Nephron progenitor cell (in vitro differentiated cells): ENCODE results near the gene SHROOM3.

Experiments
- DNase-seq: peaks from one replicate; pipeline ENCODE4 v3.0.0; 2021
- H3K27ac Mint-ChIP-seq: 2 replicates; pipeline ENCODE4 v1.8.0; 2021; ENCODE audit warnings: mild to moderate bottlenecking, moderate library complexity, mixed read lengths
- H3K27me3 Mint-ChIP-seq: 2 replicates; pipeline ENCODE4 v1.8.0; 2021; ENCODE audit warnings: mild to moderate bottlenecking, low read depth, mixed read lengths; ENCODE audit not compliant: poor library complexity
- H3K36me3 Mint-ChIP-seq: 2 replicates; pipeline ENCODE4 v1.8.0; 2021; ENCODE audit warnings: low read depth, mixed read lengths
- H3K4me1 Mint-ChIP-seq: 2 replicates; pipeline ENCODE4 v1.8.0; 2021; ENCODE audit warnings: mixed read lengths
- H3K4me3 Mint-ChIP-seq: 2 replicates; pipeline ENCODE4 v1.8.0; 2021; ENCODE audit warnings: mild to moderate bottlenecking, moderate library complexity, mixed read lengths
- H3K9me3 Mint-ChIP-seq: 2 replicates; pipeline ENCODE4 v1.8.0; 2021; ENCODE audit warnings: mild to moderate bottlenecking, moderate library complexity, mixed read lengths
- TF ChIP-seq, protein P1 (sequence below): fragments of 200-600 bp; sonication (generic); IDR thresholded peaks from 2 replicates; pipeline ENCODE4 v1.5.0; 2021; ENCODE audit warnings: antibody characterized with exemption

The SHROOM3 gene

DNA sequence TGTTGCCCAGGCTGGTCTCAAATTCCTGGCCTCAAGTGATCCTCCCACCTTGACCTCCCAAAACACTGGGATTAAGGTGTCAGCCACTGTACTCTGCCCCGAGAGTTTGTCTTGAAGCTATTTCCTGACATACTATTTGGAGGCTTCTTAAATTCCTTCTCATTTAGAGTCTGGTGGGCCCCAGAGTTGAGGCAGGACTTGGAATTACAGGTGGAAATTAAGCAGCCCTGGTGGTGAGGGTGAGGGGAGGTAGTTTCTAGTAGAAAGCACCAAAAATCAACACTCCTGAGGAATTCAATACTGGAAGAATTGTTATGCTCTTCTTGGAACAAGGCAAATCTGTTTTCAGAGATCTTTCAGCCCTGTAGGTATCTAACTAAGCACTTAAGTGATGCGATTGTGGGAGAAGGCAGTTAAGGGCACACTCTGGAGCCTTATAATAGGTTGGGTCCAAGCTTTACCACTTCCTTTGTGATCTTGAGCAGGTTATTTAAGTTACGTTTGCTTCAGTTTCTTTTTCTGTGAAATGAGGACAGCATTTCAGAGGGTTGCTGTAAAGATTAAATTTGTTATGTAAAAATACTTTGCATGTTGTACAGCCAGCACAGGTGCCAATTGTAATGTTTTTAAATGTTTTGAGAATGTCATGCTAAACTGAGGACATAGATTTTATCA lies 262.2 kb downstream of the SHROOM3 start:
- Mint-ChIP-seq H3K36me3 (peaks cover 29% of the 10 kb centered on the region), H3K9me3 (no peaks in the 10 kb centered on the region), H3K4me3 (peak overlapping the region; percentile 25), H3K27ac (peak overlapping the region; percentile 98), H3K27me3 (no peaks in the 10 kb centered on the region), H3K4me1 (peaks cover 92% of the 10 kb centered on the region)
- no peak for DNase-seq
- TF ChIP-seq, protein P1, sequence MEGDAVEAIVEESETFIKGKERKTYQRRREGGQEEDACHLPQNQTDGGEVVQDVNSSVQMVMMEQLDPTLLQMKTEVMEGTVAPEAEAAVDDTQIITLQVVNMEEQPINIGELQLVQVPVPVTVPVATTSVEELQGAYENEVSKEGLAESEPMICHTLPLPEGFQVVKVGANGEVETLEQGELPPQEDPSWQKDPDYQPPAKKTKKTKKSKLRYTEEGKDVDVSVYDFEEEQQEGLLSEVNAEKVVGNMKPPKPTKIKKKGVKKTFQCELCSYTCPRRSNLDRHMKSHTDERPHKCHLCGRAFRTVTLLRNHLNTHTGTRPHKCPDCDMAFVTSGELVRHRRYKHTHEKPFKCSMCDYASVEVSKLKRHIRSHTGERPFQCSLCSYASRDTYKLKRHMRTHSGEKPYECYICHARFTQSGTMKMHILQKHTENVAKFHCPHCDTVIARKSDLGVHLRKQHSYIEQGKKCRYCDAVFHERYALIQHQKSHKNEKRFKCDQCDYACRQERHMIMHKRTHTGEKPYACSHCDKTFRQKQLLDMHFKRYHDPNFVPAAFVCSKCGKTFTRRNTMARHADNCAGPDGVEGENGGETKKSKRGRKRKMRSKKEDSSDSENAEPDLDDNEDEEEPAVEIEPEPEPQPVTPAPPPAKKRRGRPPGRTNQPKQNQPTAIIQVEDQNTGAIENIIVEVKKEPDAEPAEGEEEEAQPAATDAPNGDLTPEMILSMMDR: no peak

DNA sequence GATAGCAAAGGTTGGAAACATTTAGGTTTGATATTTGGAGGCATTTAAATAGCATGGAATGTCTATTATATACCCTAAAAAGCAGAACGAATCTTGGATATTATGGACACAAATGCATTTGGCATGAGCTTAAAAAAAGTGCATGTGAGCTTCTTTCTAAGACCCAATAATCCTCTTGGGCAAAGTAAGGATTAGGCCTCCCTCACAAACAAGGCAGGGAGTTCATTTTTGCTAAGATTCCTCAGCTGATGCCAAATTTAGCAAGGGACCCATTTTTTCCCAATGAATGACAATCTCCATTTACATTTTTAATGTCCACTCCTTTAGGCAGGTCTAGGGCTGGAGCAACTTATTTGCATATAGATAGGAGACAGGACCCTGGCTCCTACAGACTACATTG lies 263.1 kb downstream of the SHROOM3 start:
- TF ChIP-seq, protein P1: no peak
- Mint-ChIP-seq H3K27me3 (no peaks in the 10 kb centered on the region), H3K36me3 (peaks cover 29% of the 10 kb centered on the region), H3K27ac (no peak overlapping the region), H3K4me3 (no peak overlapping the region), H3K4me1 (peaks cover 93% of the 10 kb centered on the region), H3K9me3 (no peaks in the 10 kb centered on the region)
- no peak for DNase-seq

DNA sequence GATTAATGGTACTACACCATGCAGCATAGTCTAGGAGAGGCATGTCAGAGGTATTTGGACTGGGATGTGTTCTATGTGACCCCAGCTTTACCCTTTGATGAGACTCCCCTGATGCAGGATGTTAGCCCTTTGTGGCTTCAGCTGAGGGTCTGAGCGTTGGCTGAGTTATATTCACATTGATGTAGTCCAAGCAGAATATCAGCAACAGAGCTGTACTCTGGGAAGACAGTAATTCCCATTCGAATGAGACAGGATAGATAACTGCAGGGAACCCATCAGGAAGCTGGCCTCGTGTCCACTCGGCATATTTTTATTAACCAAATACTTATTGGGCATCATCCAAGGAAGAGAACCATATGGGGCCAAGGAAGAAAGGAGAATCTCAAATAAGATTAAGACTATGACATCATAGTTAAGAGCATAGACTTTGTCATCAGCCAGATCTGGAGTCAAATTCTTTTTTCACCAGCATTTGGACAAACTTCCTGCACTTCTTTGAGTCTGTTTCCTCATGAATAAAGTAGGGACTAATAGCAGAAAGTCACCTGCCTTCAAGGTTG lies 264.8 kb downstream of the SHROOM3 start:
- H3K36me3 Mint-ChIP-seq: peaks cover 46% of the 10 kb centered on the region
- no peak for DNase-seq
- H3K27ac Mint-ChIP-seq: peak overlapping the region; percentile 81
- no peaks in the 10 kb centered on the region for H3K27me3 Mint-ChIP-seq
- TF ChIP-seq, protein P1: no peak
- peaks cover 92% of the 10 kb centered on the region for H3K4me1 Mint-ChIP-seq
- H3K9me3 Mint-ChIP-seq: no peaks in the 10 kb centered on the region
- H3K4me3 Mint-ChIP-seq: no peak overlapping the region

DNA sequence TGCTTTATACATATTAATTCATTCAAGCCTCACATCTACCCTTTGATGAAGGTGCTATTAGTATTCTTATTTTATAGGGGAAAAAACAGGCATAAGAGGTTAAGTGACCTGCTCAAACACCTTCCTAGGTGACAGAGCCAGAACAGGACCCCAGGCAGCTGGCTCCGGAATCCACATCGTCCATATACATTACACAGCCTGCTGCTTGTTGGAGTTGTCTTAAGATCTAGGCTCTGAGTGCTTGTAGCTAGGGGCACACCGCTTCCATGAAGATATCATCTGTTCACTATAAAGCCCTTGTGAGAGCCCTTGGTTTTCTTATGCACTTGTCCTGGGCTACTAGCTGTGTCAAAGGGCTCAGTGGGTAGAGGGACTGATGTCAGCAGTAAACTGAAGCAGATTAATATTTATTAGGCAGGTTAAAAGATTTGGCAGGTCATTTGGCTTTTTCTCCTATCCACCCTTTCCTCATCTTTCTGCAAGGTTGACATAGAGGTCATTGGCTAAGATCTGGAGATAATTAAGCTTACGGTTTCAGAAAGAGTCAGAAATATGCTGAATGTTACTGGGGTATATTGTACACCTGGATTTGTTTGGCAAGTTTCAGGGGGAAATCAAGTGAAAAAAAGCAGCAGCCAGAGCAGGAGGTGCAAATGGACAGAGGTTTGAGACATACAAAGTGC lies 267.6 kb downstream of the SHROOM3 start:
- no peaks in the 10 kb centered on the region for H3K9me3 Mint-ChIP-seq
- no peak overlapping the region for H3K4me3 Mint-ChIP-seq

GRCh38 chr4:76703123-76703490 lies 268.1 kb downstream of the SHROOM3 start:
- peaks cover 77% of the 10 kb centered on the region for H3K4me1 Mint-ChIP-seq
- no peaks in the 10 kb centered on the region for H3K9me3 Mint-ChIP-seq
- H3K36me3 Mint-ChIP-seq: peaks cover 70% of the 10 kb centered on the region
- peak overlapping the region; percentile 95 for H3K27ac Mint-ChIP-seq
- H3K27me3 Mint-ChIP-seq: peaks cover 4% of the 10 kb centered on the region
- TF ChIP-seq, protein P1: no peak
- H3K4me3 Mint-ChIP-seq: no peak overlapping the region
- no peak for DNase-seq

More for the DNA sequence above, 267.6 kb downstream of the SHROOM3 start:
- Mint-ChIP-seq H3K4me1 (peaks cover 76% of the 10 kb centered on the region), H3K27me3 (peaks cover 4% of the 10 kb centered on the region), H3K36me3 (peaks cover 64% of the 10 kb centered on the region), H3K27ac (peak overlapping the region; percentile 95)
- DNase-seq: no peak
- TF ChIP-seq, protein P1: no peak
